Head of caudate nucleus (tissue), 42 donors: ENCODE results near the gene WIF1.

Experiments
- DNase-seq, 42 donors: peaks; one replicate each; pipeline versions ENCODE4 v3.0.0 to v3.0.0-alpha.2; 2020 to 2021; ENCODE audit warnings: mixed read lengths in 7 of 42
- intact Hi-C: fragments of 100-400 bp; cut with DNase I; formaldehyde crosslinking; loops from one replicate; pipeline ENCODE4 v1.15.0; 2022

The WIF1 gene

GRCh38 chr12:65067383-65067782 is 53.7 kb downstream of the WIF1 start:
- intact Hi-C loops = no loop called here

DNA sequence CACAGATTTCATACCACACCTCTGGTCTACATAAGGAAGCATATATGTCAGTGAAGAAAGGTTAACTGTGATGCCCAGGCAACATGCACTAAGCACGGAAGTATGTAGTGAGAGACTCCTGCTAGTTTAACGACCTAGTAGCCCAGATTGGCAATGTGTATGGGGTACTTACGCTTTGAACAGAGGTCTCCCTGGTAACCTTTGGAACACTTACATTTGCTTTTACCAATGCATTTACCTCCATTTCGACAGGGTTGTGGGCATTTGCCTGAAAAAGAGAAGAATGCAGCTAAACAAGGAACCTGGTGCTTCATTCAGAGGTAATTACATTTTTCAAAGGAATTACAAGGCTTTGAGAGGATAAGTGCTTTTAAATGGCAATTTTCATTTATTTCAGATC is 65.2 kb downstream of the WIF1 start:
- intact Hi-C loops = no loop called here
- no peak for DNase-seq

More at GRCh38 chr12:65067383-65067782, 53.7 kb downstream of the WIF1 start:
- DNase-seq = no peak

- intact Hi-C loops = no loop called here
- no peak for DNase-seq
Measured at GRCh38 chr12:65051218-65051617, 69.9 kb downstream of the WIF1 start.

- intact Hi-C loops = no loop called here
- no peak for DNase-seq
Measured at GRCh38 chr12:65045269-65045668, 75.8 kb downstream of the WIF1 start.

DNA sequence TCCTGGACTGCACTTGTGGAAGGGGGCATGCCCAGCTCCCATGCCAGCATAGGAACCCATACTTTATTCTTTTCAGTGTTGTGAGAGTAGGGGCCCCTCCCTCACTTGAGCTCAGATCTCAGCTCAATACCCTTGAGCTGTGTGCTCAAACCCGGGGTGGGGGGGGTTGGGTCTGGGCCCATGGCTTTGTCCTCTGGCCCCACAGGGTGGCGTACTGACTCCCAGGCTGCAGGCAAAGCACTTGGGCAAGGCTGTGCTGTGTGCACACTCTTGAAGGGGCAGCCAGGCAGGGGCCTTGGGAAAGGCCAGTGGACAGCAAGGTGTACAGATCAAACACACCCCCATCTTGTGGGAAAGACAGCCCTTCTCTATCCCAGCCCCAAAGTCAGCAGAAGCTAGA is 81.8 kb downstream of the WIF1 start:
- DNase-seq = no peak
- intact Hi-C loops = no loop called here

- no peak for DNase-seq
Measured at GRCh38 chr12:65025136-65025535, 96.0 kb downstream of the WIF1 start.

DNA sequence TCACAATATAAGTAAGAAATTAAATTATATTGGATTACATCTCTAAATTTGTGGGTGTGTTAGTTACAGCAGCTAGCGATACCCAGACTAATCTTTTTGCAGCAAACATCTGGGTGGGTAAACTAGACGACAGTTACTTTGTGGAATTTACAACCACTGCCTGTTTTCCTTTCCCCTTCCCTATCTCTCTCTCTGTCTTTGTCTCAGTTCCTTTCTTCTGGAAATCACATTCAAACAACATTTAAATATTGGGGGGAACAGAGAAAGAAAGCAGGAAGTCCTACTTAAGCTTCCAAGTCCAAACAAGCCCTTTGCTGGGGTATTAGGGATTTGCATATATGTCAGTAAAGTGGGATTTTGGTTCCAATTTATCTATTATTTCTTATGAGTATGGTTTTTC is 97.6 kb downstream of the WIF1 start:
- intact Hi-C loops = no loop called here
- no peak for DNase-seq

More at GRCh38 chr12:65025136-65025535, 96.0 kb downstream of the WIF1 start:
- intact Hi-C loops = no loop called here

DNA sequence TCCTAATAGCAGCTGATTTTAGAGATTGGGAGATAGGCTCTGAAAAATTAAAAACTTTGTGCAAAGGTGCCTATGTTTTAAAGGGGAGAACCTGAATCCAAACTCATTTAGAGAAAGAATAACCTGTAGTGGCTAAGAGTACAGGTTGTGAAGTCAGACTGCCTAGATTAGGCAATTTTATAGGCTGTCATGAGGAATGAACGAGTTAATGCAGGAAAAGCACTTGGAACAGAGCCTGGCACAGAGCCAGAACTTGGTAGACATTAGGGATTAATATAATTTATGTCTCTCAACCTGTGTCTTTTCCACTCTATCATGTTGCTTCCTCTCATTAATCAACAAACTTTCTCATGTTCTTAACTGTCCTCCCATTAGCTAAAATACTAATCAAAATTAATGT is 98.1 kb downstream of the WIF1 start:
- DNase-seq = no peak
- intact Hi-C loops = no loop called here

- DNase-seq = no peak
- intact Hi-C loops = no loop called here
Measured at GRCh38 chr12:65022421-65022820, 98.7 kb downstream of the WIF1 start.

GRCh38 chr12:65019696-65020234 is 101.3 kb downstream of the WIF1 start:
- no peak for DNase-seq
- intact Hi-C loops = no loop called here

GRCh38 chr12:65016881-65017650 is 104.0 kb downstream of the WIF1 start:
- intact Hi-C loops = no loop called here

DNA sequence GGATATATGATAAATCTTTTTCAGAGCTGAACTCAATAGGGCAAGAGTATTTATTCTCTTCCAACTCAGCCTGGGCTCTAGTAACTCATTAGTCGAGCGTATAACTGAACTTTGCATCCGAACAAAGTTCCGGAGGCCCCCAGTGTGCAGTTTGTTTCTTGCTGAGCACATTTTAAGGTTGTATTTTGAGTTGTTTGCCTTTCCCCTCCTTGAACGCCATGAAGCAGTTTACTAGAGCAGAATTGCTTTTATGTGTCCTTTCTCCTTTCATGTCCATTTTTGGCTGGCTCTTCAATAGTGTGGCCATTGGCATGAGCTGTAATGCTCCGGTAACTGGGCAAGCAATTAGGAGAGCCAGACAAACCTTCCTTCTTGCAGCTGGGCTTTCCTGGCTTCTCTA is 105.3 kb downstream of the WIF1 start:
- peak in 7 of 42 donors; percentile 2 to 27 (median 16) for DNase-seq
- intact Hi-C loops = no loop called here

More at GRCh38 chr12:65016881-65017650, 104.0 kb downstream of the WIF1 start:
- DNase-seq = no peak

- intact Hi-C loops = no loop called here
- no peak for DNase-seq
Measured at GRCh38 chr12:65014504-65015271, 106.4 kb downstream of the WIF1 start.

GRCh38 chr12:65010437-65010836 is 110.7 kb downstream of the WIF1 start:
- intact Hi-C loops = no loop called here
- DNase-seq = no peak

- intact Hi-C loops = no loop called here
- DNase-seq = no peak
Measured at GRCh38 chr12:65005716-65006115, 115.4 kb downstream of the WIF1 start.

GRCh38 chr12:65004270-65004669 is 116.8 kb downstream of the WIF1 start:
- intact Hi-C loops = no loop called here
- DNase-seq = no peak
